Stimulated activated CD8-positive, alpha-beta memory T cell treated with anti-CD3 and anti-CD28 coated beads, Interleukin-4, amount 100 ng/mL, for 1 hour (primary cell): Measurements from ENCODE around the gene FNBP1.

ENCODE experiments used
- DNase-seq, 2 donors: peaks; one replicate each; pipeline ENCODE4 v3.0.0-alpha.2; 2020; ENCODE audit warnings: low read depth in 2 of 2, low spot score in 1 of 2

The FNBP1 gene

DNA sequence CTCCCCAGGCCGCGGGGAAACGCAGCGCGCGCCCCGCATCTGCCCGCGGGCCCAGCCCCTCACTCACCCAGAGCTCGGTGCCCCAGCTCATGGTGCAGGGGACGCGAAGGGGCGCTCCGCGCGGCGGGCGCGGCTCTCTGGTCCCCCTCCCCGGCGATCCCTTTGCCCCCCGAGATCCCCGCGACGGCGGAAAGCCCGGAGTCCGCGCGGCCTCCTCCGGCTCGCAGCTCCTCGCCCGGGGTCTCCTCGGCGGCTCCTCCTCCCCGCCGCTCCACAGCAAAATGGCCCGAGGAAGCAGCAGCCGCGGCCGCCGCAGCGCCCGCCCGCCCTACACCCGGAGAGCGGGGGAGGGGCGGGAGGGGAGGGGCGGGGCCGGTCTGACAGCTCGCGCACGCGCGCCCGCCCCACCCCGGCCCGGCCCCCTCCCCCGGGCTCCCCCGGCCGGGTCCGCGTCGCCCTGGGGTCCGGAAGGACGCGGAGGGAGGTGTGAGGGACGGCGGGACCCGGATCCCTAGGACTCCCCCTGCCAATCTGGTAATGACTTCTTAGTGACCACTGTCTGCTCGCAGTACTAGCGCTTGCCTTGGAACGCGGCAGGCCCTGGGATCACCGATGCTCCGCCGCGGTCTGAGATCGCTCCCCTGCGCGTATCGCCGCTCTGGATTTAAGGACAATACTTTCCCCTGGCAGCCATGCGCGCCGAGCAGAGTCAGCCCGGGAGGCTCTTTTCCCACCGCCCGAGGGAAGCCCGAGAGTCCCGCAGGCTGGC lies at the start of gene FNBP1:
Gene FNBP1 (minus strand): TSS at position 305 of the 769 bp plus-strand sequence. CDS start 214 bp downstream, at position 91.
- peak; percentile 43 to 63 for DNase-seq

DNA sequence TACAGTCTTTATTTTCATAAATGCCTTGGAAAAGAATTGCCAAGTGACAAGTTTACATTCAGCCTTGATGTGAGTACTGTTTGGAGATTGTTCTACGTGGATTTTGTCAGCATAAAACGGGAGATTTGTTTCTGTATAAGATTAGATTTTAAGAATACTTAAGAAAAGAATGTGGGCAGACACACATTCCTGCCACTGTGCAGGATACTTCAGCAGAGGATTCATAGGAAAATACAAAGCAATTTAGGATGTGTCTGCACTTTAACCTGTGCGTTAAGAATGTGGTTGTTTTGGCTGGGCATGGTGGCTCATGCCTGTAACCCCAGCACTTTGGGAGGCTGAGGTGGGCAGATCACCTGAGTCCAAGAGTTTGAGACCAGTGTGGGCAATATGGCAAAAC lies 47.9 kb upstream of the FNBP1 start:
- no peak for DNase-seq

GRCh38 chr9:130089141-130089540 lies 46.2 kb upstream of the FNBP1 start:
- no peak for DNase-seq

DNA sequence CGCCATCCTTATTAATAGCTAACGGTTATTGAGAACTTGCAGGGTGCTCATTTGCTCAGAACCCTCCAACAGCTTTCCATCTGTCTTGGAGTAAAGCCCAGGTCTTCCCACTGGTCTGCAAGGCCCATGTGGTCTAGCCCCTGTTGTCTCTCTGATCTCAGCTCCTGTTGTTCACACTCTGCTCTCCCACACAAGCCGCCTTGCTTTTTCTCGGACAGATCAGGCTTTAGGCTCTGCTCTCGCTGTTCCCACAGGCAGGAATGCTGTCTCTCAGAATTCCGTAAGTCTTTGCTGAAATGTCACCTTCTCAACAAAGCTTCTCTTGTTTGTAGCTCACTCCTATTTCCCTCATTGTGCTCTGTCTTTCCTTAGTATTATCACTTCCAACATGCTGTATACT lies 45.1 kb upstream of the FNBP1 start:
- no peak for DNase-seq

- no peak for DNase-seq
These were observed 41.3 kb upstream of the FNBP1 start for GRCh38 chr9:130084337-130084736.

GRCh38 chr9:130078547-130078946 lies 35.6 kb upstream of the FNBP1 start:
- DNase-seq = no peak

DNA sequence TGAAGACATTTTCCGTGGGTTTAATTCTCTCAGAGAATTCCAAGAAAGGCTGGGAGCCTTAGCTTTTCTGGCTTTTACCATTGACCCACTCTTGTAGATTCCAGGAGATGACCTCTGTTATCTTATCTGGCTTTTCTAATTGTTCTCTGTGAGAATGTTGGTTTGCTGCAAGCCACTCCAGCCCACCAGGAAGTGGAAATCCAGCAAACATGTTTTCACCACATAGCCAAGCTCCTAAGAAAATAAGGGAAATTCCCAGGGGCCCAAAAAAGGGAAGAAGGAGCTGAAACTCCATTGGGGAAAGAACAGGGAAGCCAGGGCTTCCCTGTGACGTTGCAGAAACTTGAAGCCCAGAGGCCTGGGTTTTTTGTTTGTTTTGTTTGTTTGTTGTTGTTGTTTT lies 30.4 kb upstream of the FNBP1 start:
- DNase-seq = no peak

- DNase-seq = no peak
These were observed 29.7 kb upstream of the FNBP1 start for GRCh38 chr9:130072515-130073235.

DNA sequence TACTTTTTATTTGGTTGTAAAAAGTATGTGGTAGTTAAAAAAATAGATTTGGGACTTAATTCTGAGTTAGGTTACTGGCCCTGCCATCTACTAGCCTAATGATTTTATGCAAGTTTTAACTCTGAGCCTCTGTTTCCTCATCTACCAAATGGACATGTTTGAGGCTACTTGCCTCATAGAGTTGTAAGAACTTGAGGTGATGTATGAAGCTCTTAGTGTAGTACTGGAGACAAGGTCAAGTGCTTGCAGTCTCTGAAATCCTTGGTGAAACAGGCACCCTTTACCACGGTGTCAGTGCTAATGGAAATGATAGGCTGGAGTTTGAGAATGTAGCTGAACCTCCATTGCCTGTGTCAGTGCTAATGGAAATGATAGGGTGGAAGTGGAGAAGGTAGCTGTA lies 26.1 kb upstream of the FNBP1 start:
- no peak for DNase-seq

- DNase-seq = no peak
These were observed 21.6 kb upstream of the FNBP1 start for GRCh38 chr9:130064621-130065020.

DNA sequence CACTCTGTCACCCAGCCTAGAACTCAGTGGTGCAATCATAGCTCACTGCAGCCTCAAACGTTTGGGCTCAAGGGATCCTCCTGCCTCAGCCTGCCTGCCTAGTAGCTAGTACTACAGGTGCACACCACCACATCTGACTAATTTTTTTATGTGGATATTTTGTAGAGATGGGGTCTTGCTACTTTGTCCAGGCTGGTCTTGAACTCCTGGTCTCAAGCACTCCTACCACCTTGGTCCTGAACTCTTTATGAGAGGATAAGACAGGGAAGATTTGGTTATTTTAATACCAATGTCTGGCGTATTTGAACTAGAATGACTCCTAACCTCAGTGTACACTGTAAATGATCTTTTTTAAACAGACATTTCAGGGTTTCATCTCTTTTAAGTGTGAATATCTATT lies 19.8 kb upstream of the FNBP1 start:
- no peak for DNase-seq

DNA sequence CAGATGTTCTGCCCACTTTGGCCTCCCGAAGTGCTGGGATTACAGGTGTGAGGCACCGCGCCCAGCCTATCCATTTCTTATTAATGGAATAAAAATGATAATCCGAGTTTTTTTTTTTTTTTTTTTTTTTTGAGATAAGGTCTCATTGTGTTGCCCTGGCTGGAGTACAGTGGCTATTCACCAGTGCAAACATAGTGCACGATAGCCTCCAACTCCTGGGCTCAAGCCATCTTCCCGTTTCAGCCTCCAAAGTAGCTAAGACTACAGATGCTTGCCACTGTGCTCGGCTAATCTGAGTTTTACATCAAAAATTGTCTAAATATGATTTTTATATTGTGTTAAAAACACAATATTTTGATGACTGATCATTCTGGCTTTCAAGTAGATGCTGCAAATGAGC lies 17.3 kb upstream of the FNBP1 start:
- no peak for DNase-seq

- no peak for DNase-seq
These were observed 15.9 kb upstream of the FNBP1 start for GRCh38 chr9:130058887-130059286.

GRCh38 chr9:130058154-130058553 lies 15.2 kb upstream of the FNBP1 start:
- DNase-seq = no peak

GRCh38 chr9:130054820-130055219 lies 11.8 kb upstream of the FNBP1 start:
- no peak for DNase-seq

DNA sequence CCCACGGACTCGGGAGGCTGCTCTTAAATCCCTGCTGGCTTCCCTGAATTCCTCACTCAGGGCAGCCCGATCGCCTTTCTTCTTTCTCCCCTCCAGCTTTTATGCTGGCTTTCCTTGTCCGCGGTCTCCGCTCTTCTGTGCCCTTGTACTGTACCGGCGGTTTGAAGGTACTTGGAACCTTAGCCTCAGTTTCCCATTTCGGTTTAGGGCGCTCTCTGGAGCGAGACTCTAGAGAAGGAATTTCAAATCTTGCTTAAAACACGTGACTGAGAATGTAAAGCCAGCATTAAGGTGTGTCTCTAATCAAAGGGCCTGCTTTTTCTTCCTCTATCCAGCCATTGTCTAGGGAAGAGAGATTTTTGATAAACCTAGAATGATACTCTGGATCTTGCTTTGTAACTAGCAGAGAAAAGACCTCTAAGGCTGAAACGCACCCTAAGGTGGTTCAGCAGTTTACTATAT lies 11.4 kb upstream of the FNBP1 start:
- no peak for DNase-seq

DNA sequence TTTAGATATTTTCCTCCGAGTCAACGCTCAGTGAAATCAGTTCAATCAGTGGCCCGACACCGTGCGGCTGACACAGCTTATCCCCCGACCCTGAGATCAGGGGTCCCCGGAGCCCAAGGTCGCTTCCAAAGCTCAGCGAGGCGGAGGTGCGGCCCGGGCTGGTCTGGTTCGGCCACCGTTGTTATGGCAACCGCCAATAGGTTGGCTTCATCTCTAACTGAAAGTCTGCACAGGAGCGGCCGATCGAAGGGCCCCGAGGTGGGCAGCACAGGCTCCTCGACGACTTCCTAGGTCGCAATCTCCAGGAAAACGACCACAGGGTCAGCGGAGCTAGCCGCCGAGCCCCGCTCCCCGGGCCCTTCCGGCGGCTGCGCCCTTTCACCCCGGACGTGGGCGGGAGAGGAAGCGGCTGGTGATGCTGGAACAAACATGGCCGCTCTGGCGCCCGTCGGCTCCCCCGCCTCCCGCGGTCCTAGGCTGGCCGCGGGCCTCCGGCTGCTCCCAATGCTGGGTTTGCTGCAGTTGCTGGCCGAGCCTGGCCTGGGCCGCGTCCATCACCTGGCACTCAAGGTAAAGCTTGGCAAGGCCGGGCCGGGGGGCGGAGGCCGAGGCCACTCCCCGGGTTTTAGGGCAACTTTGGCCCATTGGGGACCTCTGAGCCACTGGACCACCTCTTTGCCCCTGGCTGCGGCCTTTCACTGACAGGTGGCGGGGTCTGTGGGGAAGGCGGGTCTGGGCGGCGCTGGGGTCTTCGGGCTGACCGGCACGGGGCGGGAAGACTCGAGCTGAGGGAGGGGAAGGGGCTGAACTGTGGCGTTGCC lies 10.7 kb upstream of the FNBP1 start, which contains the start of gene GPR107:
Gene GPR107 (plus strand): TSS at position 403 of the 821 bp plus-strand sequence. CDS start 27 bp downstream, at position 430.
- peak; percentile 50 to 59 for DNase-seq

GRCh38 chr9:130053109-130053503 lies 10.1 kb upstream of the FNBP1 start:
- DNase-seq = no peak

GRCh38 chr9:130051855-130052254 lies 8.9 kb upstream of the FNBP1 start:
- DNase-seq = no peak

GRCh38 chr9:130050462-130050861 lies 7.5 kb upstream of the FNBP1 start:
- DNase-seq = no peak

- DNase-seq = no peak
These were observed 6.6 kb upstream of the FNBP1 start for GRCh38 chr9:130049431-130050210.
